Measurements from ENCODE around the gene MYOZ2. TPM values are rescaled to one million over a fixed set of nuclear protein-coding genes. Genes with fewer than 3 reads are reported as not detected.

MYOZ2 gene
- polyA plus RNA-seq, 1 donor from 2014 or later, result not detected

DNA sequence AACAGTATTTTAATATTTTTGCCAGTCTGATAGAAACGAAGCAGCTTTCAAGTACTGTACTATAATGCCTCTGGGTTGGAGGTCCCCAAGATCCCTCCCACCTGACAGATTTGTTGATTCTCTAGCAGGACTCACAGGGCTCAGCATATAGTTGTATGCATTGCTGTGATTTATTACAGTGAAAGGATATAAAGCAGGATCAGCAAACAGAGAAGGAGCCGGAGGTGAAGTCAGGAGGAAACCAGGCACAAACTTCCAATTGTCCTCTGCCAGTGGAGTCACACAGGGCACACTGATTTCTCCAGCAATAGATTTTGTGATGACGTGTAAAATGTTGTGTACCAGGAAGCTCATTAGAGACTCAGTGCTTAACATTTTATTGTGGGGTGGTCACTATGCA, 95.9 kb downstream of the MYOZ2 start:
- Mint-ChIP-seq H3K4me3 (no peak overlapping the region), H3K4me1 (peaks cover 9 to 17% (median 14%) of the 10 kb centered on the region in 3 donors), H3K9me3 (no peaks in the 10 kb centered on the region), H3K27ac (no peak overlapping the region), H3K27me3 (no peaks in the 10 kb centered on the region), H3K36me3 (peaks cover 8% of the 10 kb centered on the region)

DNA sequence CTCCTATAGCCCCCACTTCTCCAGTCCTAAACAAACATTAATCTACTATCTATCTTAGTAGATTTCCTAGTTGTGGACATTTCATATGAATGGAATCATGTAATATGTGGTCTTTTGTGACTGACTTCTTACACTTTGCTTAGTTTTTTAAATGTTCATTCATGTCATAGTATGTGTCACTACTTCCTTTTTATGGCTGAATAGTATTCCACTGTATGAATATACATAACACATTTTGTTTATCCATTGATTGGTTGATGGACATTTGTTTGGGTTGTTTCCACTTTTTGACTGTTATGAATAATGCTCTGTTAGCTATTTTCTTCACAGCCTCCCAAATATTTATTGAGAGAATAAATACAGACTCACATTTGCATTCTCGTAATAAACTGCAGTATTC, 96.7 kb downstream of the MYOZ2 start:
- Mint-ChIP-seq H3K27me3 (no peaks in the 10 kb centered on the region), H3K27ac (no peak overlapping the region), H3K4me3 (no peak overlapping the region), H3K36me3 (peaks cover 8% of the 10 kb centered on the region), H3K4me1 (peaks cover 9 to 20% (median 14%) of the 10 kb centered on the region in 3 donors), H3K9me3 (no peaks in the 10 kb centered on the region)

GRCh38 chr4:119233191-119233590, 97.6 kb downstream of the MYOZ2 start:
- Mint-ChIP-seq H3K9me3 (no peaks in the 10 kb centered on the region), H3K4me1 (peaks cover 11 to 25% (median 14%) of the 10 kb centered on the region in 3 donors), H3K27ac (no peak overlapping the region), H3K27me3 (no peaks in the 10 kb centered on the region), H3K4me3 (no peak overlapping the region), H3K36me3 (peaks cover 8% of the 10 kb centered on the region)

DNA sequence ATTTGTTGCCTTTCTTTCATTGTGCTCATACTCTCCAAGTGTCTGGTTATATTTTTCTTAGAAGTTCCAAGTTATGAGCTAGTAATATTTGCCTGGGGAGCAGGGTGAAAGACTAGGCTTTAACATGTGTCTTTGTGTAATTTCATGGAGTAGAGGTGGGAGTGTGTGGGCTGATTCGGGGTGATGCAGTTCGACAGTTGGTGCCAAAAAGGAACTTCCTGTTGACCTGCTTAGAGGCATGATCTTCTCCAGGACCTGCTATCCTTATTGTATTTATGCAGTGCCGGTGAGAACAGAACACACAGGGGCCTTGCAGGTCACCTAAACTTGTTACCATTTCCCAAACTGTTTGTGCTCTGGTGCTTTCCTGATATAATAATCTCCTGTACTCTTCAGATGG, 98.1 kb downstream of the MYOZ2 start:
- no peak overlapping the region for H3K27ac Mint-ChIP-seq
- H3K36me3 Mint-ChIP-seq, result peaks cover 8% of the 10 kb centered on the region
- no peaks in the 10 kb centered on the region for H3K9me3 Mint-ChIP-seq
- H3K27me3 Mint-ChIP-seq, result no peaks in the 10 kb centered on the region
- H3K4me3 Mint-ChIP-seq, result no peak overlapping the region
- H3K4me1 Mint-ChIP-seq, result peaks cover 11 to 28% (median 14%) of the 10 kb centered on the region in 3 donors

- no peak overlapping the region for H3K27ac Mint-ChIP-seq
- H3K27me3 Mint-ChIP-seq, result no peaks in the 10 kb centered on the region
- H3K36me3 Mint-ChIP-seq, result peaks cover 5% of the 10 kb centered on the region
These were observed 101.6 kb downstream of the MYOZ2 start for GRCh38 chr4:119237201-119237600.

More at GRCh38 chr4:119237201-119237600, 101.6 kb downstream of the MYOZ2 start:
- H3K4me1 Mint-ChIP-seq, result peaks cover 9 to 28% (median 14%) of the 10 kb centered on the region in 3 donors
- no peaks in the 10 kb centered on the region for H3K9me3 Mint-ChIP-seq
- no peak overlapping the region for H3K4me3 Mint-ChIP-seq

Other genes with a start within 250 kb of the MYOZ2 start
- not detected for gene SYNPO2, start 247.0 kb upstream of the MYOZ2 start, polyA plus RNA-seq
- 7.7 TPM for gene USP53, start 76.9 kb downstream of the MYOZ2 start, polyA plus RNA-seq
- gene FABP2, start 186.3 kb downstream of the MYOZ2 start, polyA plus RNA-seq, result not detected